H9 (cell line): ENCODE results near the gene POLE3. TPM values are rescaled to one million over a fixed set of nuclear protein-coding genes. Genes with fewer than 3 reads are reported as not detected.

Experiments
- DNase-seq: peaks from one replicate; pipeline ENCODE4 v3.0.0-alpha.2; 2017
- H2AFZ ChIP-seq: one replicate; pipeline ENCODE4 v1.6.1; 2013; ENCODE audit warnings: mild to moderate bottlenecking, low read length, control low read depth, moderate library complexity
- H2AK5ac ChIP-seq: 2 replicates; pipeline ENCODE4 v1.6.1; 2013; ENCODE audit warnings: low read length, control low read depth, mixed read lengths; ENCODE audit not compliant: insufficient read length
- H2BK120ac ChIP-seq: one replicate; pipeline ENCODE4 v1.6.1; 2013; ENCODE audit warnings: low read depth, mild to moderate bottlenecking, low read length, control low read depth, inconsistent platforms; ENCODE audit not compliant: poor library complexity, severe bottlenecking
- H2BK12ac ChIP-seq: 2 replicates; pipeline ENCODE4 v1.6.1; 2013; ENCODE audit warnings: low read length, control low read depth, mixed read lengths, low read depth; ENCODE audit not compliant: insufficient read length
- H2BK15ac ChIP-seq: 2 replicates; pipeline ENCODE4 v1.6.1; 2013; ENCODE audit warnings: low read depth, low read length, control low read depth
- H2BK20ac ChIP-seq: one replicate; pipeline ENCODE4 v1.6.1; 2013; ENCODE audit warnings: low read depth, mild to moderate bottlenecking, low read length, control low read depth, inconsistent platforms; ENCODE audit not compliant: poor library complexity, severe bottlenecking
- H2BK5ac ChIP-seq: 2 replicates; pipeline ENCODE4 v1.6.1; 2013; ENCODE audit warnings: low read length, control low read depth, mixed read lengths; ENCODE audit not compliant: insufficient read length
- H3K14ac ChIP-seq: 2 replicates; pipeline ENCODE4 v1.6.1; 2013; ENCODE audit warnings: low read length, control low read depth; ENCODE audit not compliant: insufficient read depth
- H3K18ac ChIP-seq: 2 replicates; pipeline ENCODE4 v1.6.1; 2013; ENCODE audit warnings: low read depth, mild to moderate bottlenecking, mixed read lengths, low read length, control low read depth; ENCODE audit not compliant: insufficient read length
- H3K23ac ChIP-seq: 2 replicates; pipeline ENCODE4 v1.6.1; 2013; ENCODE audit warnings: low read length, control low read depth, mixed read lengths, low read depth; ENCODE audit not compliant: insufficient read length
- H3K23me2 ChIP-seq: 2 replicates; pipeline ENCODE4 v1.6.1; 2013; ENCODE audit warnings: low read depth, mild to moderate bottlenecking, mixed read lengths, low read length, control low read depth; ENCODE audit not compliant: insufficient read length, poor library complexity, severe bottlenecking
- H3K27ac ChIP-seq: 2 replicates; pipeline ENCODE4 v1.5.1; 2013; ENCODE audit warnings: low read length, control low read depth, mixed read lengths, low read depth; ENCODE audit not compliant: insufficient read length
- H3K27me3 ChIP-seq: 2 replicates; pipeline ENCODE4 v1.6.1; 2013; ENCODE audit warnings: low read length, control low read depth, inconsistent platforms; ENCODE audit not compliant: insufficient read depth
- H3K4ac ChIP-seq: 2 replicates; pipeline ENCODE4 v1.6.1; 2013; ENCODE audit warnings: low read depth, mild to moderate bottlenecking, control low read depth, inconsistent platforms, low read length, moderate library complexity
- H3K4me1 ChIP-seq: 2 replicates; pipeline ENCODE4 v1.6.1; 2013; ENCODE audit warnings: low read length, control low read depth, inconsistent platforms; ENCODE audit not compliant: insufficient read depth
- H3K4me2 ChIP-seq: 2 replicates; pipeline ENCODE4 v1.6.1; 2013; ENCODE audit warnings: low read length, control low read depth, mixed read lengths; ENCODE audit not compliant: insufficient read length, insufficient read depth
- H3K56ac ChIP-seq: 2 replicates; pipeline ENCODE4 v1.6.1; 2013; ENCODE audit warnings: low read depth, mild to moderate bottlenecking, mixed read lengths, low read length, control low read depth; ENCODE audit not compliant: insufficient read length
- H3K79me1 ChIP-seq: 2 replicates; pipeline ENCODE4 v1.6.1; 2013; ENCODE audit warnings: low read depth, mild to moderate bottlenecking, moderate library complexity, low read length, control low read depth, inconsistent platforms; ENCODE audit not compliant: insufficient read depth, poor library complexity, severe bottlenecking
- H3K79me2 ChIP-seq: 2 replicates; pipeline ENCODE4 v1.6.1; 2013; ENCODE audit warnings: low read length, control low read depth, inconsistent platforms; ENCODE audit not compliant: insufficient read depth
- H3K9ac ChIP-seq: 2 replicates; pipeline ENCODE4 v1.6.1; 2013; ENCODE audit warnings: low read length, control low read depth, mixed read lengths; ENCODE audit not compliant: insufficient read length; ENCODE audit errors: extremely low read depth
- H3K9me3 ChIP-seq: one replicate; pipeline ENCODE4 v1.6.1; 2013; ENCODE audit warnings: low read depth, low read length, inconsistent platforms; ENCODE audit not compliant: control insufficient read depth
- H3T11ph ChIP-seq: one replicate; pipeline ENCODE4 v1.6.1; 2013; ENCODE audit warnings: mild to moderate bottlenecking, low read length, control low read depth, inconsistent platforms
- H4K20me1 ChIP-seq: one replicate; pipeline ENCODE4 v1.6.1; 2013; ENCODE audit not compliant: control insufficient read depth, insufficient read length, insufficient read depth
- H4K5ac ChIP-seq: 2 replicates; pipeline ENCODE4 v1.6.1; 2013; ENCODE audit warnings: low read depth, mild to moderate bottlenecking, mixed read lengths, low read length, control low read depth; ENCODE audit not compliant: insufficient read length
- H4K8ac ChIP-seq: replicated peaks from 2 replicates; pipeline ENCODE4 v1.6.1; 2013; ENCODE audit warnings: low read length, control low read depth, mixed read lengths, low read depth; ENCODE audit not compliant: insufficient read length
- H4K91ac ChIP-seq: 2 replicates; pipeline ENCODE4 v1.6.1; 2013; ENCODE audit warnings: low read depth, mild to moderate bottlenecking, moderate library complexity, mixed read lengths, low read length, control low read depth; ENCODE audit not compliant: insufficient read length
- H3K27ac Mint-ChIP-seq, 3 experiments: 2 replicates in 2 of 3; 3 replicates in 1 of 3; pipeline ENCODE4 v1.8.0; 2020 to 2021; ENCODE audit warnings: mixed read lengths in 3 of 3, mild to moderate bottlenecking in 1 of 3, moderate library complexity in 1 of 3
- H3K27me3 Mint-ChIP-seq: 2 replicates; pipeline ENCODE4 v1.8.0; 2021; ENCODE audit warnings: low read depth, mild to moderate bottlenecking, moderate library complexity, mixed read lengths
- H3K36me3 Mint-ChIP-seq, 3 experiments: 2 replicates in 2 of 3; 3 replicates in 1 of 3; pipeline ENCODE4 v1.8.0; 2020 to 2021; ENCODE audit warnings: low read depth in 3 of 3, mixed read lengths in 3 of 3; ENCODE audit not compliant: insufficient read depth in 1 of 3
- H3K4me1 Mint-ChIP-seq, 2 experiments: 2 replicates each; pipeline ENCODE4 v1.8.0; 2020; ENCODE audit warnings: mixed read lengths in 2 of 2
- H3K4me3 Mint-ChIP-seq, 2 experiments: 2 replicates in 1 of 2; 3 replicates in 1 of 2; pipeline ENCODE4 v1.8.0; 2020 to 2021; ENCODE audit warnings: mild to moderate bottlenecking in 2 of 2, mixed read lengths in 2 of 2, moderate library complexity in 1 of 2
- H3K9me3 Mint-ChIP-seq, 2 experiments: 2 replicates in 1 of 2; 3 replicates in 1 of 2; pipeline ENCODE4 v1.8.0; 2020; ENCODE audit warnings: mild to moderate bottlenecking in 2 of 2, mixed read lengths in 2 of 2, moderate library complexity in 1 of 2
- CTCF ChIP-seq: fragments of 200-600 bp; sonication (generic); conservative IDR thresholded peaks from 3 replicates; pipeline ENCODE4 v1.8.0; 2021; ENCODE audit warnings: antibody characterized with exemption, mild to moderate bottlenecking
- WGBS: extraction: QIAGEN DNeasy Blood & Tissue Kit; methylation state at CpG from one replicate; pipeline ENCODE4 v1.1.7; 2013; ENCODE audit warnings: missing lambda C conversion rate, low lambda C conversion rate, mixed read lengths; ENCODE audit not compliant: insufficient read length; ENCODE audit errors: extremely low coverage; 5-methylcytosine and 5-hydroxymethylcytosine counted together
- total RNA-seq: library from RNA; stranded (reverse); gene quantifications from 2 replicates; pipeline ENCODE4 v1.2.1, GENCODE V29; 2021

Gene POLE3
- total RNA-seq, 1 experiment from 2014 or later: 82.4 TPM

- Histone ChIP-seq H3K27ac (no peak overlapping the region), H2BK120ac (no peak overlapping the region), H2BK15ac (no peak overlapping the region), H2AK5ac (no peak overlapping the region), H3K9ac (no peak overlapping the region), H3K18ac (no peak overlapping the region), H3K9me3 (no peaks in the 10 kb centered on the region), H3K56ac (no peak overlapping the region), H2BK20ac (no peak overlapping the region), H4K8ac (no peak overlapping the region), H2BK5ac (no peak overlapping the region), H3K23me2 (no peaks in the 10 kb centered on the region), H3K23ac (no peak overlapping the region), H3K79me2 (no peaks in the 10 kb centered on the region), H2AFZ (no peak overlapping the region), H2BK12ac (no peak overlapping the region), H3K4ac (no peak overlapping the region), H4K5ac (no peak overlapping the region), H3K79me1 (no peaks in the 10 kb centered on the region), H3K4me2 (no peak overlapping the region), H3K14ac (no peak overlapping the region), H3K27me3 (no peaks in the 10 kb centered on the region), H3T11ph (no peak overlapping the region), H4K20me1 (no peaks in the 10 kb centered on the region), H3K4me1 (no peaks in the 10 kb centered on the region; the same call in 1 of the 2 replicates), H4K91ac (no peak overlapping the region)
- Mint-ChIP-seq H3K4me1 (peaks cover 22 to 24% of the 10 kb centered on the region in 2 experiments), H3K27ac (no peak overlapping the region), H3K27me3 (no peaks in the 10 kb centered on the region), H3K4me3 (no peak overlapping the region), H3K9me3 (no peaks in the 10 kb centered on the region), H3K36me3 (no peaks in the 10 kb centered on the region)
- TF ChIP-seq CTCF: no peak
- no CpG with 5 or more reads among the region's 4 CpGs for WGBS
- no peak for DNase-seq
Observed at GRCh38 chr9:113452113-113452605, 41.7 kb upstream of the POLE3 start.
